HG03442 (cell line): Measurements from ENCODE around the gene ZFP36.

Source experiments
- ATAC-seq: cut with Tn5 transposase; IDR thresholded peaks from one replicate; pipeline ENCODE4 v1.9.1; 2021; ENCODE audit warnings: mild to moderate bottlenecking, moderate library complexity; ENCODE audit not compliant: unreplicated experiment

The ZFP36 gene

DNA sequence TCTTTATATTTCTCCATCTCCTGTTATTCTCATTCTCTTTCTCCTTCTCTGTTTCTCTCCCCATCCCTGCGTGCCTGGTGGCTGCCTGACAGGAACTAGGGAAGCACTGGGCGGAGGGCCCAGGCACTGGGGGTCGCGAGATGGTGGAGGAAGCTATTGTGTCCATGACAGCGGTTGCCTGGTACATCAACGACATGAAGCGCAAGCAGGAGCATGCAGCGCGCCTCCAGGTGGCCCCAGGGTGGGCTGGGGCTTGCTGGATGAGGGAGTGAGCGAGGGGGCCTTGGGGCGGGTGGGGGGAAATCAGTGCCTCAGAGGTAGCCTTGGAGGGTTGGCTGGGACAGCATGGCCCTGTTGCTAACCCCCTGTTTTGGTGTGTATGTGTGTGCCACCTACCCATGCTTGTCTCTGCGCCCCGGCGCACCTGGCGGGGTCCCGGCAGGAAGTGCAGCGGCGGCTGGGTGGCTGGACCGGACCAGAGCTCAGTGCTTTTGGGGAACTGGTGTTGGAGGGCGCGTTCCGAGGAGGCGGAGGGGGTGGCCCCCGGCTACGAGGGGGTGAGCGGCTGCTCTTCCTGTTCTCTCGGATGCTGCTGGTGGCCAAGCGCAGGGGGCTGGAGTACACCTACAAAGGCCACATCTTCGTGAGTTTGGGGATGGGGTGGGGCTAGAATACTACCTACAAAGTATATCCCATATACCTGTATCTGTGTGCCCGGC lies 11.0 kb downstream of the ZFP36 start:
- no peak for ATAC-seq

DNA sequence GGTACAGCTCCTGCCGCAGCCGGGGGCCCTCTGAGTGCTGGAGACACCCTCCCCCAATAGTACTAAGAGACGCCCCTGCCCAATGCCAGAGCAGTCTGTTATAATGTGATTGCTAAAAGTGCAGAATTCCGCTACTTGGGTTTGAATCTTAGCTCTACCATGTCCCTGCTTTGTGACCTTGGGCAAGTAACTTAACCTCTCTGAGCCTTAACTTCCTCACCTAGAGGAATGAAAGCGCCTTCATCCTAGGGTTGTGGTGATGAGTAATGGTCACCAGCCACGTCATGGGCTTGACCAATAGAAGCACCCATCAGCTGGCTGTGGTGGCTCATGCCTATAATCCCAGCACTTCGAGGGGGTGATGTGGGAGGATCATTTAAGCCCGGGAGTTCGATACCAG lies 12.4 kb downstream of the ZFP36 start:
- no peak for ATAC-seq

DNA sequence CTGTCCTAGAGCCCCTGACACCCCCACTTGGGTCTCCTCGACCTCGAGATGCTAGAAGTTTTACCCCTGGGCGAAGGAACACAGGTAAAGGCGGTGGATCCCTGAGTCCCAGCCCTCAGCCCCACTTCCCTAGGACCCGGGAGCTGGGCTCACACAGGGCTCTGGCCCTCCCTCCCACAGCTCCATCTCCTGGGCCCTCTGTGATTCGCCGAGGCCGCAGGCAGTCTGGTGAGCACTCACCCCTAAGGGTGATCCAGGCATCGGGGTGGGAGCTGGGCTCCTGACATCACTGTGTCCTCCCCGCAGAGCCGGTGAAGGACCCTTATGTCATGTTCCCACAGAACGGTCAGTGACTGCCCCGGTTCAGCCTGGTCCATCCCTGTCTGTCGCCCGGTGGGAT lies 14.1 kb downstream of the ZFP36 start:
- no peak for ATAC-seq

DNA sequence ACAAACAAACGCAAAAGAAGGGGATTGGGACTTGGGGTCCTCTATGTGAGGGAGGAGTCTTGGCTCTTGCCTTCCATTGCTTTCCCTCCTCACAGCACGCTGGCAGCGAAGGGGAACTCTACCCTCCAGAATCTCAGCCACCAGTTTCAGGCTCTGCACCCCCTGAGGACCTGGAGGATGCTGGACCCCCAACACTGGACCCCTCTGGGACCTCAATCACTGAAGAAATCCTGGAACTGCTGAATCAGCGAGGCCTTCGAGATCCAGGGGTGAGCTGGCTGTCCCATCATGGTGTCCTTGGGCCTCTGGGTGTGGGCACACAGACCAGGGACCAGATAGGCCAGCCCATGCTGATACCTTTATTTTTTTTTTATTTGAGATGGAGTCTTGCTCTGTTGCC lies 15.4 kb downstream of the ZFP36 start:
- no peak for ATAC-seq

DNA sequence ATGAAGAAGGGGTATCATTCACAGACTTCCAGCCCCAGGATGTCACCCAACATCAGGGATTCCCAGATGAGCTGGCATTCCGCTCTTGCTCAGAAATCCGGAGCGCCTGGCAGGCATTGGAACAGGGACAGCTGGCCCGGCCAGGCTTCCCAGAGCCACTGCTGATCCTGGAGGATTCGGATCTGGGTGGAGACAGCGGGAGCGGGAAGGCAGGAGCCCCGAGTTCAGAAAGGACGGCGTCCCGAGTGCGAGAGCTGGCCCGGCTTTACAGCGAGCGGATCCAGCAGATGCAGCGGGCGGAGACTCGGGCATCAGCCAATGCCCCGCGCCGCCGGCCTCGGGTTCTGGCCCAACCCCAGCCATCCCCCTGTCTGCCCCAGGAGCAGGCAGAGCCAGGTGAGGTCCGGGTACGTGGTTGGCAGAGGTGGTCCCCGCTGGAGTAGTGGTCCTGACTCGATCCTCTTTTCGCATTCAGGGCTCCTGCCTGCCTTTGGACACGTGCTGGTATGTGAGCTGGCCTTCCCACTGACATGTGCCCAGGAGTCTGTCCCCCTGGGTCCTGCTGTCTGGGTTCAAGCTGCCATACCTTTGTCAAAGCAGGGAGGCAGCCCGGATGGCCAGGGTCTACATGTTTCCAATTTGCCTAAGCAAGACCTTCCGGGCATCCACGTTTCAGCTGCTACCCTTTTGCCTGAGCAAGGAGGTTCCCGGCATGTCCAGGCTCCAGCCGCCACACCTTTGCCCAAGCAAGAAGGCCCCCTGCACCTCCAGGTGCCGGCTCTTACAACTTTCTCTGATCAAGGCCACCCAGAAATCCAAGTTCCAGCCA lies 16.8 kb downstream of the ZFP36 start:
- no peak for ATAC-seq

DNA sequence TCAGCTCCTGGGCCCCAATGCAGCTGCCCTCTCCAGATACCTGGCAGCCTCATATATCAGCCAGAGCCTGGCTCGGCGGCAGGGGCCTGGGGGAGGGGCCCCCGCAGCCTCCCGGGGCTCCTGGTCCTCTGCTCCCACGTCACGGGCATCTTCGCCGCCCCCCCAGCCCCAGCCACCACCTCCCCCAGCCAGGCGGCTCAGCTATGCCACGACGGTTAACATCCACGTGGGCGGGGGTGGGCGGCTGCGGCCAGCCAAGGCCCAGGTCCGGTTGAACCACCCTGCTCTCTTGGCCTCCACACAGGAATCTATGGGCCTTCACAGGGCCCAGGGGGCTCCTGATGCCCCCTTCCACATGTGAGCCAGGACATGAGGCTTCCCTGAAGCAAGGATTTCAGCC lies 18.3 kb downstream of the ZFP36 start:
- no peak for ATAC-seq

DNA sequence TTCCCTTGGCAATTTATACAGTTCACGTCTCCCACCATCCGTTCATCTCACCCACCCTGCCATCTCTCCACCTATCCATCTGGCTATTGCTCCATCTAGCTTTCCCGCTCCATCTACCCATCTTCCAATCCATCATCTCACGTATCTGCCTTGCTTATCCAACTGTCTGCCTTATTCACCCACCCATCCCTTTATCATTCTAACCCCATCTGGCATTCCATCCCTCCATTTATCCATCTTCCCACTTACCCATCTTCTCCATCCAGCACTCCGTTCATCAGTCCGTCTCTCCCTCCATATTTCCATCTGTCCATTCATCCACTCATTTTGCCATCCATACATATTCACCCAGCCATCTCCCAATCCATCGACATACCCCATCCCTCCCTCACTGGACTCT lies 19.1 kb downstream of the ZFP36 start:
- ATAC-seq = no peak

DNA sequence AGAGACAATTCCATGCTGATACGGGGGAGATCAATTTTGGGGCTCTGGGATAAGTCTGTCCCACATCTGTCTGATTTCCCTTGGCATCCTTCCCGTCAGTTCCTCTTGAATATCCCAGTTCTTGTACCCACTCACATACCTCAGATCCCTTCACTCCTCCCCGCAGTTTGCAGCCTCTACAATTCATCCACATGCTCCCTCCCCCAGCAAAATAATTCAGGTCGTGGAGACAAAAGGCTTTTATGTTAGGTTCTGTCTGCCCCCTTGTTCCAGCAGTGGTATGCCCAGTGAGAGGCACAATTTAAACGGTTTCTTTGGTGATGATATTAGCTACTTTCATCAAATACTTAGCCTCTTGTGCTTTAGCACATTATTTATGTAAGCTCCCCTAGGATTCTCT lies 19.5 kb downstream of the ZFP36 start:
- ATAC-seq = no peak

DNA sequence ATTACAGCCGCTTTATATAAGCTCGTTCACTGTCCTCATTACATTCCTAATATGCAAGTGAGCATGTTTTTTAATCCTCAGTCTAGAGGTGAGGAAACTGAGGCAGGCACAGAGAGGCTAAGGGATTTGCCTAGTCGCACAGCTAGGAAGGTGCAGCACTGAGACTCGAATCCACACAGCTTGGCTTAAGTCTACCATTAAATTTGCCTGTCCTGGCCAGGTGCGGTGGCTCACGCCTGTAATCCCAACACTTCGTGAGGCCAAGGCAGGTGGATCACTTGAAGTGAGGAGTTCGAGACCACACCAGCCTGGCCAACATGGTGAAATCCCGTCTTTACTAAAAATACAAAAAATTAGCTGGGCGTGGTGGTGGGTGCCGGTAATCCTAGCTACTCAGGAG lies 21.1 kb downstream of the ZFP36 start:
- ATAC-seq = no peak

DNA sequence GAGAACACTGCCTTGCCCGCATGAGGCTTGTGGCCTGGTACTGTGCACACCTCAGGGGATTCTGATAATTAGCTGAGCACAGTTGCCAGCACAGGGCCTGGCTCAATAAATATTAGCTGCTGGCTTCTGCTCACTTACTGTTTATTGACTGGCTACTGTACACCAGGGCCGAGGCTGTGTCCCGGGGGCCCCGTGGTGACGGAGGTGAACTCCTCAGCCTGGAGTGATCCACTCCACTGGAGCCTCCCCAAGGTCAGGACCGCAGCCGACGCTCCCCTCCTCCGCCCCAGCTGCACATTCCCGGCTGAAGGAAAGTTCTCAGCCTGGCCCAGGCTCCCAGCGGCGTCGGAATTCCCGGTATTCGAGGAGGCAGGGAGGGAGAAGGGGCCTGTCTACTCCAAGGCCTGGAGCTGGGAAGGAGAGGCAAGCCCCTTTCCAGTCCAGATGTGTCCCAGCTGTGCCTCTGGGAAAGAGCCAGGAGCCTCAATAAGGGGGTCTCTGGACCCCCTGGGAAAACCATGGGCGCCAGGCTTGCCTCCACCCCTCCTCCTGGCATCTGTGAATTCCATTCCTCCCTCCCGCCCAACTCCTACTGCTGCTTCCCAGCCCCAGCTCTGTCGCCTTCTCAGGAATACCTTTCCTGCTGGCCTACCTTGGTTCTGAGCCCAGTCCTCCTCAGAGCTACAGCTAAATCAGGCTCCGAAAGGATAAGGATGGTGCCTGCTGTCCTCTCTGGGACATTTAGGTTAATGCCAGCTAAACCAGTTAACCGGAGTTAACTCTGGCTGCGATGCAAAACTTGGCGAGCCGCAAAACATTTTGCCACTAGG lies 21.9 kb downstream of the ZFP36 start:
- ATAC-seq = no peak

DNA sequence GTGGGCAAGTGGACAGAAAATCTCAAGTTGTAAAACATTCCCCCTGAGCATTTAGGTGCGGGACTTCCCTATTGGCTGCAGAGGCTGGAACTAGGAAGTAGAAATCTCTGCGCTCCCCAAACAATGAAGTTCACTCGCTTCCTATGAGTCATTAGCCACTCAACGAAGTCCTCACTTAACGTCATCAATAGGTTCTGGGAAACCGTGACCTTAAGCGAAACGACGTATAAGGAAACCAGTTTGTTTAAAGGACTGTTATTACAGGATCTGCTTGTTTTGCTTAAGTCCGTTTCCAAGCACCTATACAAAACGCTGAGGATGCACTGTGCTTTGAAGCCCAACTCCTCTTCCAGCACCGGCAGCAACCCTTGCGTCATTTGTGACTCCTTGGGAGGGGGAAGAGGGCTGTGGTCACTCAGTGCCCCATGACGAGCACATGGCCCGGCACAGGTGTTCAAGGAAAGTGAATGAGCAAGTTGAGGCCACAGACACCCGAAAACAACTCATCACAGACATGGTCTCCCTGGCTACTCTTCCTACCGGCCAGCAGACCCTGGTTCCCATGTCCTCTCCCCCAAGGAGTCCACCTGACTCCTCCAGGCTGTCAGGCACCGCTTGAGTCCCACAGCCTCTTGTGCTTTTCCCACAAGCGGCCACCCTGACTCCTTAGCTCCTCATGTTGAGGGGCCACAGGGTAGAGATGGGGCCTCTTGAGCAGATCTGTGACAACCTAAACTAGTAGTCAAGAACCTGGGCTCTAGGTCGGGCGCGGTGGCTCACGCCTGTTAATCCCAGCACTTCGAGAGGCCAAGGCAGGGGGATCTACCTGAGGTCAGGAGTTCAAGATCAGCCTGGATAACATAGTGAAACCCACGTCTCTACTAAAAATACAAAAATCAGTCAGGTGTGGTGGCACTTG lies 24.3 kb downstream of the ZFP36 start:
- ATAC-seq = no peak

DNA sequence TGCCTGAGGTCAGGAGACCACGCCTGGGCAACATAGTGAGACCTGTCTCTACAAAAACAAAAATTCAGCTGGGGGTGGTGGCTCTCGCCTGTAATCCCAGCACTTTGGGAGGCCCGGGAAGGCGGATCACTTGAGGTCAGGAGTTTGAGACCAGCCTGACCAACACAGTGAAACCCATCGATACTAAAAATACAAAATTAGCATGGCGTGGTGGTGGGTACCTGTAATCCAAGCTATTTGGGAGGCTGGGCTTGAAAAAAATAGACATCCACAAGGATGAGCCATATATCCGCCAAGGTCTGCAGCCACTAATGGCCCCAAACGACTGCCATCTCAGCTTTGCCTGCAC lies 26.0 kb downstream of the ZFP36 start:
- no peak for ATAC-seq

DNA sequence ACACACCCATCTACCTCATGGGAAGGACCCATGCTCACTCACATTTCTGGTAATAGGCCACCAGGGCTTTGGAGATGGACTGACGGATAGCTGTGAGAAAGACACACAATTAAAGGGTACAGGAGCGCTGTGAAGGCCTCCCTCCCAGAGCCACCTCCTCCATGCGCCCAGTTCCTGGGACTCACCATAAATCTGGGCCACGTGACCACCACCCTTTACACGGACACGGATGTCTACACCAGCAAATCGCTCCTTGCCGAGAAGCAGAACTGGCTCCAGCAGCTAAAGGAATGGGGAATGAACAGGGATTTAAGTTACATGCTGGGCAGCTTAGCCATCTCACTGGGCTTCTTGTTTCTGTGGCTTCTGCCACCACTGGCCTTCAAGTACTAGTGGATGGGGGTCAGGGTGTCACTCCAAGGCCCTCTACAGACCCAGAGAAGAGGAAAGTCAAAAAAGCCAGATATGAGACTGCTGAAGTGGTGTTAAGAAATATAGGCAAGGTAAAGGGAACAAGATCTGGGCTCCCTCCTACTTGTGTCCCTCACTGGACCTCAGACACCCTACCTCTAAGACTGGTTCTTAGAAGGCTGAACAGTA lies 26.9 kb downstream of the ZFP36 start:
- ATAC-seq = no peak

DNA sequence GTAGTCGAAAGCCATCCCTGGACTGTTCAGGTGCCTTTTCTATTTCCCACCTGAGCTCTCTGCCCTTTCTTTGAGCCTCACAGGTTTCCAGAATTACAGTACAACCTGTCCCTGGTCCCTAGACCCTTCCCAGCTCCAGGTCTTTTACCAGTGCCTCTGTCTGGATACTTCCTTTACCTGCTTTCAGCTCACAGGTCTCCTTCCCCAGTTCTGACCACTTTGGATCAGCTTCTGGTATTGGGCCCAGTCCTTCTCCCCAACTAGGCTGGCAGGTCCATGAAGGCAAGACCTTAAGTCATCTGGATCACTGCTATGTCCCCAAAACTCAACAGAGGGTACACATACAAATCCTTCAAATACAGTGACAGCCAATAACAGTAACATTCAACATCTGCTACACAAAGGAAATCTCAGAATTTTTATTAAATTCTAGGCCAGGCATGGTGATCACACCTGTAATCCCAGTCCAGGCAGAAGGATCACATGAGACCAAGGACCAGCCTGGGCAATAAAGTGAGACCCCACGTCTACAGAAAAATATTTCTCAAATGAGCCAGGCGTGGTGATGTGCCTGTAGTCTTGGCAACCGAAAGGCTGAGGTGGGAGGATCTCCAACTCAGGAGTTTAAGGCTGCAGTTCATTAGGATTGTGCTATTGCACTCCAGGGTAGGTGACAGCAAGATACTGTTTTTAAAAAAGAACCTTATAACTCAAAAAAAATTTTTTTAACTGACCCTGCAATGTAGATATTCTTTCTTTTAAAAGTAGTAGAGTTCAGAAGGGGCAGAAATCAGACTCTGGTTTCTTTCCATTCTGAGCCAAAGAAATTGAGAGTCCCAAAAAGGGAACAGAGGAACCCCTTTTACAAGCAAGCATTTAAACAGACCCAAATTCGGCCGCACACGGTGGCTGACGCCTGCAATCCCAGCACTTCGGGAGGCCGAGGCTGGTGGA lies 27.8 kb downstream of the ZFP36 start:
- ATAC-seq = no peak

DNA sequence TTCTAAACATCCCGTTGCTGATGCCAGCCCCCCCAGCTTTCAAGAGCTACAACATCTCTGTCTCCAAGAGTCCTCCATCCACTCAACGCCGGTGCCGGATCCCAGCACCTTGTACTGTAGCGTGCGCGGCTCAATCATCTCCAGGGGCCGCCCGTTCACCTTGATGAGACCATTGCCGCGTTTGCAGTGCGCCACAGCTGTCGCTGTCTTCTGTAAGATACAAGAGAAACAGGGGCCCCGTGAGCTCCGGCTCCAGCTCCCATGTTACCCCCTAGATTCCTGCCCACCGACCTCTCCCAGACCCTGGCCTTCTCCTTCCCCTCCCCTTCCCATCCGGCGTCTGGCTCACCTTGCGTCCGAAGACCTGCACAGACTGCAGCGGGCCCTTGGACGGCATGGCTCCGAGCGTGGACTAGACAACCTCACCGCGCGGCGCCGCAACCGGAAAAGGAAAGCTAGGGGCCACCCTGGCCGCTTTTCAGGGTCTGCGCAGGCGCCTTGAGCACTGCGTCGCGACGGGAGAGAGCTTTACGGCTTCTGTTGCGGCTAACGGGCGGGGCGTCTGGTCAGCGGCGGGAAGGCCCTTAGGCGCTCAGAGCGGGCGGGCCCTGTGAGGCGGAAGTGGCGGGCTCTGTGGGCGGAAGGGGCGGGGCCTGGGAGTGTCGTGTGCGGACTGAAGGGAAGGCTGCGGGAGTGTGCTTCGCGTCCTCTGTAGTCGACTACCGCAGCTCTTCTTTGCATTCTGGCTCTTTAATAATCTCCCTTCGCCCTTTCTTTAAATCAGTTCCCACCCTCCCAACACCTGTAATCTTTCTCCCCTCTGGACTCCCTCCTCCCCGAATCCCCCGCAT lies 29.1 kb downstream of the ZFP36 start, which contains the start of gene RPS16:
Gene RPS16, minus strand, starts transcription at position 451 of the 851 bp plus-strand sequence. Its CDS starts 54 bp downstream, at position 397.
- peak; percentile 71 for ATAC-seq

DNA sequence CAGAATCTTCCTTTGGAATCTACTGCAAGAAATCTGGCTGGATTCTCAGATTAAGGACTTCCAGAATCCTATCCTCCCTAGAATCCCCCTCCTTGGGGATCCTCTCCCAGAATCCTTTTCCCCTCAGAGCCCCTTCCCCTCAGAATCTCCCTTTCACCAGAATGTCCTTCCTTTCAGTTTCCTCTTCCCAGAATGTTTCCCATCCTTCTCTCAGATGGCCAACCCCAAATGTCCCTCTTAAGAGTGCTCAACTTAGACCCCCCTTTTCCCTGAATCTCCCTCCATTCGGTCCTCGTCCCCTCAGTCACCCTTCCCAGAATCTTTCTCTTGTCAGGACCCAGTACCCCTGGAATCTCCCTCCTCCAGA lies 29.7 kb downstream of the ZFP36 start:
- ATAC-seq = no peak

DNA sequence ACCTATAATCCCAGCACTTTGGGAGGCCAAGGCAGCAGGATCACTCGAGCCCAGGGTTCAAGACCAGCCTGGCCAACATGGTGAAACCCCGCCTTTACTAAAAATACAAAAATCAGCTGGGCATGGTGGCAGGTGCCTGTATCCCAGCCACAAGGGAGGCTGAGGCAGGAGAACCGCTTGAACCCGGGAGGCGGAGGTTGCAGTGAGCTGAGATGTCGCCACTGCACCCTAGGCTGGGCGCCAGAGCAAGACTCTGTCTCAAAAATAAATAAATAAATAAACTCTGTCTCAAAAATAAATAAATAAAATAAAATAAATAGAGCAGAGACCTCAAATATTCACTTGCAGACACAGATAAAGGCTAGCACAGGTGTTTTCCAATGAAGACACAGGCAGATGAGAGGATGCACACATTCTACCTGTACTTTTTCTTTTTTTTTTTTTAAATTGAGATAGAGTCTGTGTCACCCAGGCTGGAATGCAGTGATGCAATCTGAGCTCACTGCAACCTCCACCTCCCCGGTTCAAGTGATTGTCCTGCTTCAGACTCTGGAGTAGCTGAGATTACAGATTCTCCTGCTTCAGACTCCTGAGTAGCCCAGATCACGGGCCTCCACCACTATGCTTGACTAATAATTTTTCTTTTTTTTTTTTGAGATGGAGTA lies 31.8 kb downstream of the ZFP36 start:
- no peak for ATAC-seq
